22Rv1 (cell line): Measurements from ENCODE around the gene RPS27L.

Experiments
- CTCF ChIP-seq: fragments of 450-650 bp; IDR thresholded peaks from 2 replicates; pipeline ENCODE4 v1.5.1; 2017; ENCODE audit warnings: mild to moderate bottlenecking
- ZFX ChIP-seq: fragments of 450-650 bp; IDR thresholded peaks from 2 replicates; pipeline ENCODE4 v1.6.1; 2017; ENCODE audit warnings: antibody characterized with exemption, borderline replicate concordance

GRCh38 chr15:63157891-63158431 is 684 bp upstream of the RPS27L start:
- TF ChIP-seq CTCF (peak; percentile 18; the same call in 1 of the 2 replicates), ZFX (no peak)
